Measurements from ENCODE around the gene PPP5C. TPM values are rescaled to one million over a fixed set of nuclear protein-coding genes. Genes with fewer than 3 reads are reported as not detected.

PPP5C gene
- total RNA-seq, 1 experiment from 2014 or later: 130 TPM

DNA sequence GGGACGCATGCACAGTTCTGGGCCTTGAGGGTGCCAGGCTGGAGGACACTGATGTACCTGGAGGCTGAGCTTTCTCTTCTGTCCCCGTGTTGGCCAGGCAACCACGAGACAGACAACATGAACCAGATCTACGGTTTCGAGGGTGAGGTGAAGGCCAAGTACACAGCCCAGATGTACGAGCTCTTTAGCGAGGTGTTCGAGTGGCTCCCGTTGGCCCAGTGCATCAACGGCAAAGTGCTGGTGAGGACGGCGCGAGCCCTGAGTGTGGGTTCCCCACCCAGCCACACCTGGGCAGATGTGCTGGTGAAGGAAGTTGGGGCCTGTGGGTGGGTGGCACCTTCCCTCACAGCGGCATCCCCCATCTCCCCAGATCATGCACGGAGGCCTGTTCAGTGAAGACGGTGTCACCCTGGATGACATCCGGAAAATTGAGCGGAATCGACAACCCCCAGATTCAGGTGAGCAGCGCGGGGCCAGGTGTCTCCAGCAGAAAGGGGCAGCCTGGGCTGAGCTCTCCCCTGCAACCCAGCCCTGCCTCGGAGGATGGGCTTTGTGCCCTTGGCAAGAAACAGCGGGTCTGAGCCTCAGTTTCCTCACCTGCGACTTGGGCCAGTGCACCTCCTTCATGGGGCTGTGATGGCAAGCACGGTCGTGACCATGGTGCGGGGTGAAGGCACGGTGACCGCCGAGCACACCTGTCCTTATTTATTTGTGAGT is 40.3 kb downstream of the PPP5C start:
- no peaks in the 10 kb centered on the region for H3K4me1 Mint-ChIP-seq (ENCODE audit: low read depth, unreplicated experiment)
- no peaks in the 10 kb centered on the region for H3K9me3 ChIP-seq
- ChIA-PET CTCF (interaction anchor here (1.3 kb wide), 1 partner anchor 107 kb away, joined by 5 read pairs; no protein-coding TSS in a partner anchor), POLR2A (interaction anchor here (1.0 kb wide), 1 partner anchor 726 kb away, joined by 3 read pairs; the partner anchor contains the start of gene ZC3H4)
- intact Hi-C loops (cut with micrococcal nuclease; ENCODE audit: unreplicated experiment): no loop called here
- no peak for DNase-seq
- no peaks in the 10 kb centered on the region for H3K27me3 ChIP-seq (replicated peaks; ENCODE audit: control insufficient read depth, insufficient read depth, low read length)
- H3K4me3 ChIP-seq (ENCODE audit: low read depth, low read length): no peak overlapping the region
- H3K27ac Mint-ChIP-seq (ENCODE audit: unreplicated experiment): no peak overlapping the region
- TF ChIP-seq, protein P1, sequence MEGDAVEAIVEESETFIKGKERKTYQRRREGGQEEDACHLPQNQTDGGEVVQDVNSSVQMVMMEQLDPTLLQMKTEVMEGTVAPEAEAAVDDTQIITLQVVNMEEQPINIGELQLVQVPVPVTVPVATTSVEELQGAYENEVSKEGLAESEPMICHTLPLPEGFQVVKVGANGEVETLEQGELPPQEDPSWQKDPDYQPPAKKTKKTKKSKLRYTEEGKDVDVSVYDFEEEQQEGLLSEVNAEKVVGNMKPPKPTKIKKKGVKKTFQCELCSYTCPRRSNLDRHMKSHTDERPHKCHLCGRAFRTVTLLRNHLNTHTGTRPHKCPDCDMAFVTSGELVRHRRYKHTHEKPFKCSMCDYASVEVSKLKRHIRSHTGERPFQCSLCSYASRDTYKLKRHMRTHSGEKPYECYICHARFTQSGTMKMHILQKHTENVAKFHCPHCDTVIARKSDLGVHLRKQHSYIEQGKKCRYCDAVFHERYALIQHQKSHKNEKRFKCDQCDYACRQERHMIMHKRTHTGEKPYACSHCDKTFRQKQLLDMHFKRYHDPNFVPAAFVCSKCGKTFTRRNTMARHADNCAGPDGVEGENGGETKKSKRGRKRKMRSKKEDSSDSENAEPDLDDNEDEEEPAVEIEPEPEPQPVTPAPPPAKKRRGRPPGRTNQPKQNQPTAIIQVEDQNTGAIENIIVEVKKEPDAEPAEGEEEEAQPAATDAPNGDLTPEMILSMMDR (IDR thresholded peaks at IDR 0.05; ENCODE audit: insufficient read depth in 1 of 2, low read depth in 1 of 2, low read length in 1 of 2, severe bottlenecking in 1 of 2, unreplicated experiment in 1 of 2): no peak
- H3K27me3 Mint-ChIP-seq (ENCODE audit: insufficient read depth, unreplicated experiment): no peaks in the 10 kb centered on the region
- H3K4me3 Mint-ChIP-seq (ENCODE audit: unreplicated experiment): no peak overlapping the region
- H3K4me1 ChIP-seq: no peaks in the 10 kb centered on the region
- H3K9me3 Mint-ChIP-seq (ENCODE audit: unreplicated experiment): peaks cover 11% of the 10 kb centered on the region
- H3K36me3 Mint-ChIP-seq (ENCODE audit: insufficient read depth, unreplicated experiment): peaks cover 94% of the 10 kb centered on the region
- no TSS peak for BruUV-seq (replicated peaks)
- peaks cover 18% of the 10 kb centered on the region for H3K36me3 ChIP-seq (ENCODE audit: control insufficient read depth, insufficient read depth, low read length)

GRCh38 chr19:46387713-46388130 is 40.8 kb downstream of the PPP5C start:
- POLR2A ChIA-PET: interaction anchor here (1.0 kb wide), 1 partner anchor 726 kb away, joined by 3 read pairs; the partner anchor contains the start of gene ZC3H4
- intact Hi-C loops (cut with micrococcal nuclease; ENCODE audit: unreplicated experiment): no loop called here
- H3K27me3 ChIP-seq (replicated peaks; ENCODE audit: control insufficient read depth, insufficient read depth, low read length): no peaks in the 10 kb centered on the region
- no peak overlapping the region for H3K27ac Mint-ChIP-seq (ENCODE audit: unreplicated experiment)
- H3K36me3 Mint-ChIP-seq (ENCODE audit: insufficient read depth, unreplicated experiment): peaks cover 89% of the 10 kb centered on the region
- H3K9me3 ChIP-seq: no peaks in the 10 kb centered on the region
- H3K4me3 ChIP-seq (ENCODE audit: low read depth, low read length): no peak overlapping the region
- no peak for DNase-seq
- CTCF ChIA-PET: no interaction called here
- no peaks in the 10 kb centered on the region for H3K4me1 Mint-ChIP-seq (ENCODE audit: low read depth, unreplicated experiment)
- no peak overlapping the region for H3K4me3 Mint-ChIP-seq (ENCODE audit: unreplicated experiment)
- TF ChIP-seq, protein P1 (IDR thresholded peaks at IDR 0.05; ENCODE audit: insufficient read depth in 1 of 2, low read depth in 1 of 2, low read length in 1 of 2, severe bottlenecking in 1 of 2, unreplicated experiment in 1 of 2): no peak
- no peaks in the 10 kb centered on the region for H3K27me3 Mint-ChIP-seq (ENCODE audit: insufficient read depth, unreplicated experiment)
- H3K4me1 ChIP-seq: no peaks in the 10 kb centered on the region
- BruUV-seq (replicated peaks): no TSS peak
- peaks cover 11% of the 10 kb centered on the region for H3K9me3 Mint-ChIP-seq (ENCODE audit: unreplicated experiment)
- H3K36me3 ChIP-seq (ENCODE audit: control insufficient read depth, insufficient read depth, low read length): peaks cover 18% of the 10 kb centered on the region

GRCh38 chr19:46388311-46389095 is 41.6 kb downstream of the PPP5C start:
- TF ChIP-seq, protein P1 (IDR thresholded peaks at IDR 0.05; ENCODE audit: insufficient read depth in 1 of 2, low read depth in 1 of 2, low read length in 1 of 2, severe bottlenecking in 1 of 2, unreplicated experiment in 1 of 2): no peak
- H3K9me3 Mint-ChIP-seq (ENCODE audit: unreplicated experiment): peaks cover 11% of the 10 kb centered on the region
- intact Hi-C loops (cut with micrococcal nuclease; ENCODE audit: unreplicated experiment): no loop called here
- H3K27me3 Mint-ChIP-seq (ENCODE audit: insufficient read depth, unreplicated experiment): no peaks in the 10 kb centered on the region
- no peak for DNase-seq
- H3K4me1 ChIP-seq: no peaks in the 10 kb centered on the region
- no peaks in the 10 kb centered on the region for H3K27me3 ChIP-seq (replicated peaks; ENCODE audit: control insufficient read depth, insufficient read depth, low read length)
- H3K36me3 Mint-ChIP-seq (ENCODE audit: insufficient read depth, unreplicated experiment): peaks cover 82% of the 10 kb centered on the region
- H3K36me3 ChIP-seq (ENCODE audit: control insufficient read depth, insufficient read depth, low read length): peaks cover 18% of the 10 kb centered on the region
- no peak overlapping the region for H3K4me3 ChIP-seq (ENCODE audit: low read depth, low read length)
- no peaks in the 10 kb centered on the region for H3K4me1 Mint-ChIP-seq (ENCODE audit: low read depth, unreplicated experiment)
- no peak overlapping the region for H3K27ac Mint-ChIP-seq (ENCODE audit: unreplicated experiment)
- H3K9me3 ChIP-seq: no peaks in the 10 kb centered on the region
- no TSS peak for BruUV-seq (replicated peaks)
- ChIA-PET POLR2A (interaction anchor here (1.0 kb wide), 1 partner anchor 725 kb away, joined by 3 read pairs; the partner anchor contains the start of gene ZC3H4), CTCF (no interaction called here)
- H3K4me3 Mint-ChIP-seq (ENCODE audit: unreplicated experiment): no peak overlapping the region
